K562 (cell line): ENCODE measurements around the gene STRA8. TPM values are rescaled to one million over a fixed set of nuclear protein-coding genes. Genes with fewer than 3 reads are reported as not detected.

Source experiments
- ATAC-seq: fragments of 200-7000 bp; cut with Tn5 transposase; 3 replicates; pipeline ENCODE4 v1.9.1; 2020; ENCODE audit warnings: moderate library complexity
- BruUV-seq: library from RNA; stranded (reverse); fragments of 400-500 nt; replicated peaks from 2 replicates; lab custom pipeline; 2021; lab: Mats Ljungman, UMichigan
- CTCF ChIA-PET: fragments of 300-600 bp; formaldehyde crosslinking; extraction: SDS; loops from one replicate; lab custom pipeline; 2021; ENCODE audit warnings: low intra/inter-chr PET ratio; lab: Yijun Ruan, JAX
- POLR2A ChIA-PET: fragments of 300-600, 350-650 bp; sonication (Branson Sonifier 250); formaldehyde crosslinking; extraction: SDS; loops from one replicate; lab custom pipeline; 2021; ENCODE audit warnings: antibody characterized with exemption, inconsistent platforms; lab: Yijun Ruan, JAX
- DNase-seq, 4 experiments: peaks; one replicate each; pipeline versions ENCODE4 v3.0.0 to v3.0.0-alpha.2; 2011 to 2018; ENCODE audit warnings: low spot score in 3 of 4, mixed read lengths in 3 of 4; ENCODE audit errors: extremely low read depth in 1 of 4
- FAIRE-seq: peaks from 2 replicates; lab custom pipeline; 2011; peaks lifted over from hg19 to GRCh38; lab: Jason Lieb, UNC
- H2AFZ ChIP-seq: 2 replicates; pipeline ENCODE4 v1.6.0; 2011; ENCODE audit warnings: low read depth, low read length, control low read depth, inconsistent platforms
- H3K27ac ChIP-seq: fragments of 200-600 bp; 3 replicates; pipeline ENCODE4 v1.8.0; 2011; ENCODE audit warnings: low read depth, mild to moderate bottlenecking, control low read depth, inconsistent platforms, low read length, moderate library complexity, mixed read lengths; ENCODE audit errors: extremely low read depth
- H3K27me3 ChIP-seq, 2 experiments: fragments of 300-600 bp in 1 of 2; 2 replicates in 1 of 2; 3 replicates in 1 of 2; pipeline versions ENCODE4 v1.6.0 to v1.8.0; 2011; ENCODE audit warnings: inconsistent platforms in 2 of 2, low read length in 2 of 2, mild to moderate bottlenecking in 1 of 2, mixed read lengths in 1 of 2, moderate library complexity in 1 of 2; ENCODE audit not compliant: control insufficient read depth in 2 of 2, insufficient read depth in 2 of 2
- H3K36me3 ChIP-seq: fragments of 300-600 bp; 3 replicates; pipeline ENCODE4 v1.8.0; 2011; ENCODE audit warnings: mild to moderate bottlenecking, low read length, inconsistent platforms; ENCODE audit not compliant: control insufficient read depth, insufficient read depth
- H3K4me1 ChIP-seq, 2 experiments: fragments of 200-600 bp in 1 of 2; replicated peaks in 1 of 2; 2 replicates in 1 of 2; 3 replicates in 1 of 2; pipeline versions ENCODE4 v1.5.1 to v1.8.0; 2011; ENCODE audit warnings: inconsistent platforms in 2 of 2, low read length in 2 of 2, mild to moderate bottlenecking in 1 of 2, mixed read lengths in 1 of 2, moderate library complexity in 1 of 2; ENCODE audit not compliant: control insufficient read depth in 2 of 2, insufficient read depth in 2 of 2
- H3K4me2 ChIP-seq: 2 replicates; pipeline ENCODE4 v1.6.1; 2011; ENCODE audit warnings: low read length, control low read depth, inconsistent platforms, mixed read lengths; ENCODE audit not compliant: insufficient read depth
- H3K4me3 ChIP-seq: fragments of 200-600 bp; sonication (generic), shearing (Covaris generic); 2 replicates; pipeline ENCODE4 v1.5.1; 2016; ENCODE audit warnings: control low read depth, inconsistent platforms
- H3K79me2 ChIP-seq: fragments of 200-600 bp; 3 replicates; pipeline ENCODE4 v1.8.0; 2011; ENCODE audit warnings: low read length, inconsistent platforms; ENCODE audit not compliant: control insufficient read depth, insufficient read depth
- H3K9ac ChIP-seq, 2 experiments: 2 replicates each; pipeline versions ENCODE4 v1.6.0 to v1.6.1; 2011; ENCODE audit warnings: low read depth in 2 of 2, low read length in 2 of 2, control low read depth in 1 of 2, inconsistent platforms in 1 of 2, mild to moderate bottlenecking in 1 of 2, mixed read lengths in 1 of 2; ENCODE audit not compliant: insufficient read depth in 1 of 2
- H3K9me1 ChIP-seq: one replicate; pipeline ENCODE4 v1.6.0; 2011; ENCODE audit warnings: inconsistent platforms, mild to moderate bottlenecking, low read length, moderate library complexity; ENCODE audit not compliant: control insufficient read depth, insufficient read depth
- H3K9me3 ChIP-seq: replicated peaks from 2 replicates; pipeline ENCODE4 v1.5.1; 2011; ENCODE audit warnings: low read depth, low read length, inconsistent platforms; ENCODE audit not compliant: control insufficient read depth, insufficient read depth
- H4K20me1 ChIP-seq: replicated peaks from 2 replicates; pipeline ENCODE4 v1.6.1; 2011; ENCODE audit warnings: low read length, inconsistent platforms, mixed read lengths; ENCODE audit not compliant: control insufficient read depth, insufficient read depth
- FOXK2 ChIP-seq, 2 experiments: fragments of 450-650 bp; IDR thresholded peaks in 1 of 2; conservative IDR thresholded peaks in 1 of 2; 2 replicates each; pipeline ENCODE4 v1.6.1; 2016; ENCODE audit warnings: low read depth in 2 of 2, mild to moderate bottlenecking in 1 of 2
- HMG20B ChIP-seq: fragments of 250-450 bp; sonication (Bioruptor Pico); IDR thresholded peaks from 2 replicates; pipeline ENCODE4 v1.5.0; 2021; ENCODE audit warnings: mild to moderate bottlenecking
- MBD1 ChIP-seq: fragments of 250-450 bp; sonication (Bioruptor Pico); IDR thresholded peaks from 2 replicates; pipeline ENCODE4 v1.8.0; 2022; ENCODE audit warnings: inconsistent platforms
- MXI1 ChIP-seq: IDR thresholded peaks from 2 replicates; pipeline ENCODE4 v1.6.1; 2011; ENCODE audit warnings: low read depth, mild to moderate bottlenecking, improper control_type of control experiment, low read length
- TFE3 ChIP-seq: fragments of 450-650 bp; formaldehyde crosslinking; IDR thresholded peaks from 2 replicates; pipeline ENCODE4 v1.4.0; 2020; ENCODE audit warnings: mild to moderate bottlenecking, mixed read lengths
- ZNF740 ChIP-seq, 3 experiments: fragments of 200-800 bp in 1 of 3; sonication (Bioruptor generic) in 1 of 3; sonication (generic) in 1 of 3; formaldehyde crosslinking in 1 of 3; IDR thresholded peaks; 2 replicates each; pipeline versions ENCODE4 v1.6.1 to v1.8.0; 2016 to 2022; ENCODE audit warnings: mild to moderate bottlenecking in 2 of 3, missing compliant biosample characterization in 2 of 3, missing genetic modification characterization in 2 of 3, missing genetic modification reagents in 1 of 3
- WGBS: fragments of 100-300 bp; shearing (Covaris generic); methylation state at CpG from one replicate; pipeline ENCODE4 v1.1.6; 2016; ENCODE audit warnings: low coverage, mixed read lengths; ENCODE audit not compliant: insufficient coverage; ENCODE audit errors: missing lambda C conversion rate; 5-methylcytosine and 5-hydroxymethylcytosine counted together
- in situ Hi-C: fragments of 300-500 bp; cut with MboI; formaldehyde crosslinking; loops from 4 replicates; pipeline ENCODE4 v1.15.0; 2018; ENCODE audit warnings: inconsistent platforms, mixed read lengths
- intact Hi-C: fragments of 100-400 bp; cut with micrococcal nuclease; formaldehyde crosslinking; loops from 2 replicates; pipeline ENCODE4 v1.14.2; 2022
- polyA plus RNA-seq, 8 experiments: library from polyadenylated mRNA; depleted of rRNA in 4 of 8; stranded (reverse) in 5 of 8; unstranded in 3 of 8; fragments of >200 nt; fragmentation: Nextera tagmentation in 2 of 8; fragmentation: Illumina TruSeq in 1 of 8; extraction: Ambion mirVana in 2 of 8; extraction: Trizol in 1 of 8; gene quantifications; 2 replicates each; pipeline versions ENCODE4 v1.2.1 to v1.2.3, GENCODE V29; 2011 to 2014; ENCODE audit warnings: inconsistent platforms in 1 of 8, missing spikeins in 1 of 8
- total RNA-seq, 7 experiments: library from RNA; depleted of rRNA in 6 of 7; stranded (reverse); fragments of >200 nt in 6 of 7; fragmentation: Illumina TruSeq in 2 of 7; extraction: Trizol in 2 of 7; gene quantifications; 2 replicates each; pipeline versions ENCODE4 v1.2.1 to v1.2.3, GENCODE V29; 2011 to 2021; ENCODE audit warnings: low replicate concordance in 1 of 7

Gene STRA8
- total and polyA plus RNA-seq, 9 of the 15 experiments (the other 6 are each of a cell fraction or from before 2014, with no cell fraction given) = not detected

GRCh38 chr7:135245226-135246190, 11.9 kb downstream of the STRA8 start:
- Histone ChIP-seq H3K9ac (no peak overlapping the region; a peak in 1 of 4 replicates), H3K4me1 (peaks cover 0 to 10% of the 10 kb centered on the region in 2 experiments; a peak in 2 of 5 replicates), H3K27me3 (peaks cover 5 to 36% of the 10 kb centered on the region in 2 experiments; a peak in 2 of 5 replicates), H3K27ac (no peak overlapping the region), H3K9me3 (no peaks in the 10 kb centered on the region), H3K4me2 (no peak overlapping the region), H3K9me1 (no peaks in the 10 kb centered on the region), H3K4me3 (no peak overlapping the region), H3K36me3 (no peaks in the 10 kb centered on the region), H4K20me1 (no peaks in the 10 kb centered on the region), H2AFZ (no peak overlapping the region; the same call in 1 of the 2 replicates), H3K79me2 (no peaks in the 10 kb centered on the region)
- BruUV-seq = no TSS peak
- ATAC-seq (no peak), FAIRE-seq (no peak), DNase-seq (no peak)
- WGBS = 16% methylated on average over 9 of the region's 9 CpGs
- in situ Hi-C loops = no loop called here
- ChIA-PET POLR2A (interaction anchor here (0.7 kb wide), 1 partner anchor 297 kb away, joined by 3 read pairs; no protein-coding TSS in a partner anchor), CTCF (no interaction called here)
- TF ChIP-seq MBD1 (CRISPR knock-in tag) = no peak
- TF ChIP-seq ZNF740 (CRISPR knock-in tag; IDR thresholded peaks at IDR 0.05) = no peak
- TF ChIP-seq ZNF740 (tag; IDR thresholded peaks at IDR 0.05) = no peak
- TF ChIP-seq FOXK2 (conservative IDR thresholded peaks at IDR 0.05 in 1 of 2, IDR thresholded peaks at IDR 0.05 in 1 of 2; ENCODE audit: low read depth in 2 of 2) = no peak
- no peak for TF ChIP-seq HMG20B
- no peak for TF ChIP-seq MXI1
- no peak for TF ChIP-seq TFE3
- intact Hi-C loops = no loop called here
